Inflammatory macrophage treated with lipopolysaccharide for 4 hours (primary cell): ENCODE measurements around the gene NUF2.
"Not testable (repeated sequence)": the region's sequence is repeated elsewhere in the genome, so short reads cannot be mapped to it uniquely, and the experiment has no call there.

Experiments used
- DNase-seq: peaks from one replicate; pipeline ENCODE4 v3.0.0-alpha.2; 2020

NUF2 gene

GRCh38 chr1:163337631-163338030 is 15.9 kb downstream of the NUF2 start:
- no peak for DNase-seq

- DNase-seq: no peak
Measured at GRCh38 chr1:163346326-163346870, 24.6 kb downstream of the NUF2 start.

GRCh38 chr1:163347106-163347505 is 25.4 kb downstream of the NUF2 start:
- no peak for DNase-seq

GRCh38 chr1:163351912-163352311 is 30.2 kb downstream of the NUF2 start:
- no peak for DNase-seq

GRCh38 chr1:163357378-163357777 is 35.6 kb downstream of the NUF2 start:
- DNase-seq: no peak

DNA sequence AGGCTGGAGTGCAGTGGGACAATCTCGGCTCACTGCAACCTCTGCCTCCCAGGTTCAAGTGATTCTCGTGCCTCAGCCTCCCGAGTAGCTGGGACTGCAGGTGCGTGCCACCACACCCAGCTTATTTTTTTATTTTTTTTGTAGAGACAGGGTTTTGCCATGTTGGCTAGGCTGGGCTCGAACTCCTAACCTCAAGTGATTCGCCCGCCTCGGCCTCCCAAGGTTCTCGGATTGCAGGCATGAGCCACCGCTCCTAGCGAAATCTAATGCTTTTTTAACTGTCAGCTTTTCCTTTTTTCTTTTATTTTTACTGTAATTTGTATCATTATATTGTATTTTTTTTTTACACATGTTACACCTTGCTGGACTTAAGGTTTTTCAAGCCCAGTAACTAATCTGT is 36.4 kb downstream of the NUF2 start:
- DNase-seq: not testable (repeated sequence)

GRCh38 chr1:163361123-163361934 is 39.6 kb downstream of the NUF2 start:
- no peak for DNase-seq

DNA sequence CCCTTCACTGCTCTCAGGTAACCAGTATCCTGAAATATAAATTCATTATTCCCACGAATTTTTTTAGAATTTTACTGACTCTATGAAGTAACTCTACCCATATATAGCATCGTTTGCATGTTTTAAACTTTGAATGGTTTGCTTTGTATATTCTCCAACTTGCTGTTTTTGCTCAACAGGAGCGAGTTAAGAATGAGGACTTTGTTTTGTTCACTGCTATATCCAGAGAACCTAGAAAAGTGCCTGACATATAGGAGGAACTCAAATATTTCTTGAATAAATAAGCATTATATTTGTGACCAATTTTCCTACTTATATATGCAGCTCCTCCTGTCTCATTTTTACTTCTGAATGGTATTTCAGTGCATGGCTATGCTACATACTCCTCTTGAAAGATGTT is 43.4 kb downstream of the NUF2 start:
- no peak for DNase-seq

GRCh38 chr1:163366555-163366954 is 44.8 kb downstream of the NUF2 start:
- no peak for DNase-seq

DNA sequence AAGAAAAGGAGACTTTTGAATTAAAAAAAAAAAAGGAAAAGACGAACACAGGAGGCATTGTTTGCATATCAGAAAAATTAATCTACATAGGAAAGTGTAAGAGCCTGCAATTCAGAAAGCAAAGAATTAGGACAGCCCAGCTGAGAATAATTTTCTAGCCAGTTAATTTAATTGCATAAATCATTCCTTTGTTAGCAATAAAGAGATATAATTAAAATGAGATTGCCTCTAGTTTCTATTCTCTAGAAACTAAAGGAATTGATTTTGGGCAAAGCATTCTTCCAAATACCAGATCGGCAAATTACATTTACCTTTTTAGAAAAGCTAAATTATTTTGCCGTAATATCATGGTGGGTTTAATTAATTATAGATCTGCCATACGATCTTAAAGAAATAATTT is 46.0 kb downstream of the NUF2 start:
- no peak for DNase-seq

DNA sequence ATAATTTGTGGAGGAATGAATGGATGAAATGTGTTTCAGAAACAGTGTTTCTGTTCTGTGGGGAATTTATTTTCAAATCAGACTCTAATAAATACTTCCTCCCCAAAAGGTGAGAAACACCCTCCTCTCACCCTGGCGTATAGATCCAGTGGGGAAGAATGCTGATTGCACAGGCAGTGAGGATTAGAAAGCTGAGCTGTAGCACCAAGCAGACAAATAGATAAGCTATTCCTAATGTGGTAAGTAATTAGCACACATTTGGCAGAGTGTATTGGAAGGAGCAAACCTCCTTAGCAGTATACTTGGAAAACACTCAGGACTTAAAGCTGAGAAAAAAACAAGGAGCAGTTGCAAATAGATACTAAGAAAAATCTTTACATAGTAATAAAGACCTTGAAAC is 50.8 kb downstream of the NUF2 start:
- no peak for DNase-seq

- DNase-seq: no peak
Measured at GRCh38 chr1:163378554-163378953, 56.8 kb downstream of the NUF2 start.

DNA sequence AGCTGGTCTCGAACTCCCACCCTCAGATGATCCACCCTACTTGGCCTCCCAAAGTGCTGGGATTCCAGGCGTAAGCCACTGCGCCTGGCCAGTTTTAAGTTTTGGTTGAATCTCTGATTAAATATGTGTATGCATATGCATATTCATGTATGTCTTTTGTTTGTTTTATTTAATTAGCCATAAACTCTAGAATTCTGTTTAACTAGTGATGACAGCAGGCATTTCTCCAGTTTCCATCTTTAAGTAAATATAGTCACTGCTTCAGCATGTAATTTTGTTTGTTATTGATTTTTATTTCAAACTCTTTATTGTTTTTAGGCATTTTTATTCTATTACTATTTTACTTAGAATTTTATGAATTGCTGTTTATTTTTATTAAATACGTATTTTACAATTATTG is 58.0 kb downstream of the NUF2 start:
- DNase-seq: no peak

DNA sequence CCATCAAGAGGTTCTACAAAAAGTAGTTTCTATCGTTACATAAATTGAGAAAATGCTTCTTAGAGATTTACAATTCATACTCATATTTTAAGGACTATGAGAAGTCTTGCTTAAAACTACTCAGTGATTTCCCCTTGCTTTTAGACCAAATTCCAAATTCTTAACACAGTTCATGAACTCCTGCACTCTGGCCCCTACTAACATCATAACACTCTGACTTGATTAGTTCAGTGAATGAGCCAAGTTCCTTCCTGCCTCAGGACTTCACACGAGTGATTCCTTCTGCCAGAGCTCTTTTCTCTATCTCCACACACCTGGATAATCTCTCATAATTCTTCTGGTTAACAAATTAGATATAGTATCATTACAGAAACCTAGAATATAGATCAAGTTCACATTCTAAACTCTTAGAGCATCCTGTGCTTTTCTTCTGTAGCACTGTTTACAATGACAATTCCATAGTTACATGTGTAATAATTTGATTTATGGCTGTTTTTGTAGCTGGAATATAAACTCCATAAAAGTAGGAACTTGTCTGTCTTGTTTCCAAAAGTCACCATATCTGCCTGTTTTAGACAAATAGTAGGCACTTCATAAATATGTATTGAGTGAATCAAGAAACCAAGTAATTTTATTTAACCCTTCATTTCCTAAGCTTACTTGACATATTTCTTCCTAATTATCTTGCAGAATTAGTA is 59.9 kb downstream of the NUF2 start:
- no peak for DNase-seq

GRCh38 chr1:163382395-163382794 is 60.6 kb downstream of the NUF2 start:
- no peak for DNase-seq

- no peak for DNase-seq
Measured at GRCh38 chr1:163387146-163387545, 65.4 kb downstream of the NUF2 start.

GRCh38 chr1:163388970-163389369 is 67.2 kb downstream of the NUF2 start:
- DNase-seq: no peak

DNA sequence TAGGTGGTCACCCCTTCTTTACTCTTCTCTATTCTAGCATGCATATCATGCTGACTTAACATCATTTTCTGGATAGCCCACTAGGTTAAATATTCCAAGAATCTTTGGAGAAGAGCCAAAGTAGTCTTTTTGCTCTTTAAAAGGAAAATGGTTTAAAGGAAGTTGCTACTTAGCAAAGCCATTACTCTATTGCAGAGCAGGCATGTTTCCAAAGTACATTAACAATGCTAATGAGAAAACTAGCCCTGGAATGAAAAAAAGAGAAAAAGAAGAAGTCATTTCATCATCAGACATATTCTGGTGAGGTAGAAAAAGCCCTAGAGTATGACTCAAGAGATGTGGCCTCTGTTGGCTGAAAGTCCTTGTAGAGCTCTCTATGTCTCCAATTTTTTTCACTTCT is 74.0 kb downstream of the NUF2 start:
- no peak for DNase-seq

- no peak for DNase-seq
Measured at GRCh38 chr1:163397451-163398200, 75.9 kb downstream of the NUF2 start.

DNA sequence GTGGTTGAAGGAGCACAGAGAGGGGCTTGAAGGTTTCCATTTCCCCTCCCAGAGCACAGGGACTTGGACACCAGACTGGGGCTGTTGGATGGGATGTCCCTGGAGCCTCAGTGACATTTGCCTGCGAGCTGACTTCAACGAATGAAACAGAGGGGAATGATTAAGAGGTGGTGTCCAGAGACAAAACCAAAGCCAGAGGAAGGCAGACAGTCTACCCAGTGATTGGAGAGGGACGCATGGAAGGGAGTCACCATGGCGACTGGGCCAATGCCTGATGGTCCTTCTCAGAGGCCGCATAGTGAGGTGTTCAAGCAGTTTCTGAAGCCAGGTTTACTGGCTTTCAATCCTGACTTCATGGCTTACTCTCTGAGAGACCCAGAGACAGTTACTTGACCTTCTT is 77.2 kb downstream of the NUF2 start:
- DNase-seq: no peak

GRCh38 chr1:163399976-163400601 is 78.3 kb downstream of the NUF2 start:
- no peak for DNase-seq

- no peak for DNase-seq
Measured at GRCh38 chr1:163401211-163401610, 79.5 kb downstream of the NUF2 start.
